K562 (cell line): ENCODE data around the gene CBL. TPM values are rescaled to one million over a fixed set of nuclear protein-coding genes. Genes with fewer than 3 reads are reported as not detected.
A peak's percentile ranks its signal among the peaks of the same experiment; 100 is the strongest.

Experiments used
- ATAC-seq: fragments of 200-7000 bp; cut with Tn5 transposase; 3 replicates; pipeline ENCODE4 v1.9.1; 2020; ENCODE audit warnings: moderate library complexity
- BruUV-seq: library from RNA; stranded (reverse); fragments of 400-500 nt; replicated peaks from 2 replicates; lab custom pipeline; 2021; lab: Mats Ljungman, UMichigan
- CTCF ChIA-PET: fragments of 300-600 bp; formaldehyde crosslinking; extraction: SDS; loops from one replicate; lab custom pipeline; 2021; ENCODE audit warnings: low intra/inter-chr PET ratio; lab: Yijun Ruan, JAX
- POLR2A ChIA-PET: fragments of 300-600, 350-650 bp; sonication (Branson Sonifier 250); formaldehyde crosslinking; extraction: SDS; loops from one replicate; lab custom pipeline; 2021; ENCODE audit warnings: antibody characterized with exemption, inconsistent platforms; lab: Yijun Ruan, JAX
- DNase-seq, 4 experiments: peaks; one replicate each; pipeline versions ENCODE4 v3.0.0 to v3.0.0-alpha.2; 2011 to 2018; ENCODE audit warnings: low spot score in 3 of 4, mixed read lengths in 3 of 4; ENCODE audit errors: extremely low read depth in 1 of 4
- FAIRE-seq: peaks from 2 replicates; lab custom pipeline; 2011; peaks lifted over from hg19 to GRCh38; lab: Jason Lieb, UNC
- H2AFZ ChIP-seq: 2 replicates; pipeline ENCODE4 v1.6.0; 2011; ENCODE audit warnings: low read depth, low read length, control low read depth, inconsistent platforms
- H3K27ac ChIP-seq: fragments of 200-600 bp; 3 replicates; pipeline ENCODE4 v1.8.0; 2011; ENCODE audit warnings: low read depth, mild to moderate bottlenecking, control low read depth, inconsistent platforms, low read length, moderate library complexity, mixed read lengths; ENCODE audit errors: extremely low read depth
- H3K27me3 ChIP-seq, 2 experiments: fragments of 300-600 bp in 1 of 2; 2 replicates in 1 of 2; 3 replicates in 1 of 2; pipeline versions ENCODE4 v1.6.0 to v1.8.0; 2011; ENCODE audit warnings: inconsistent platforms in 2 of 2, low read length in 2 of 2, mild to moderate bottlenecking in 1 of 2, mixed read lengths in 1 of 2, moderate library complexity in 1 of 2; ENCODE audit not compliant: control insufficient read depth in 2 of 2, insufficient read depth in 2 of 2
- H3K36me3 ChIP-seq: fragments of 300-600 bp; 3 replicates; pipeline ENCODE4 v1.8.0; 2011; ENCODE audit warnings: mild to moderate bottlenecking, low read length, inconsistent platforms; ENCODE audit not compliant: control insufficient read depth, insufficient read depth
- H3K4me1 ChIP-seq, 2 experiments: fragments of 200-600 bp in 1 of 2; replicated peaks in 1 of 2; 2 replicates in 1 of 2; 3 replicates in 1 of 2; pipeline versions ENCODE4 v1.5.1 to v1.8.0; 2011; ENCODE audit warnings: inconsistent platforms in 2 of 2, low read length in 2 of 2, mild to moderate bottlenecking in 1 of 2, mixed read lengths in 1 of 2, moderate library complexity in 1 of 2; ENCODE audit not compliant: control insufficient read depth in 2 of 2, insufficient read depth in 2 of 2
- H3K4me2 ChIP-seq: 2 replicates; pipeline ENCODE4 v1.6.1; 2011; ENCODE audit warnings: low read length, control low read depth, inconsistent platforms, mixed read lengths; ENCODE audit not compliant: insufficient read depth
- H3K4me3 ChIP-seq: fragments of 200-600 bp; sonication (generic), shearing (Covaris generic); 2 replicates; pipeline ENCODE4 v1.5.1; 2016; ENCODE audit warnings: control low read depth, inconsistent platforms
- H3K79me2 ChIP-seq: fragments of 200-600 bp; 3 replicates; pipeline ENCODE4 v1.8.0; 2011; ENCODE audit warnings: low read length, inconsistent platforms; ENCODE audit not compliant: control insufficient read depth, insufficient read depth
- H3K9ac ChIP-seq, 2 experiments: 2 replicates each; pipeline versions ENCODE4 v1.6.0 to v1.6.1; 2011; ENCODE audit warnings: low read depth in 2 of 2, low read length in 2 of 2, control low read depth in 1 of 2, inconsistent platforms in 1 of 2, mild to moderate bottlenecking in 1 of 2, mixed read lengths in 1 of 2; ENCODE audit not compliant: insufficient read depth in 1 of 2
- H3K9me1 ChIP-seq: one replicate; pipeline ENCODE4 v1.6.0; 2011; ENCODE audit warnings: inconsistent platforms, mild to moderate bottlenecking, low read length, moderate library complexity; ENCODE audit not compliant: control insufficient read depth, insufficient read depth
- H3K9me3 ChIP-seq: replicated peaks from 2 replicates; pipeline ENCODE4 v1.5.1; 2011; ENCODE audit warnings: low read depth, low read length, inconsistent platforms; ENCODE audit not compliant: control insufficient read depth, insufficient read depth
- H4K20me1 ChIP-seq: replicated peaks from 2 replicates; pipeline ENCODE4 v1.6.1; 2011; ENCODE audit warnings: low read length, inconsistent platforms, mixed read lengths; ENCODE audit not compliant: control insufficient read depth, insufficient read depth
- HNRNPH1 ChIP-seq: fragments of 200-400 bp; formaldehyde crosslinking; optimal IDR thresholded peaks from 2 replicates; pipeline ENCODE3; 2017; ENCODE audit warnings: low read depth, mild to moderate bottlenecking, low read length, moderate library complexity
- IFI16 ChIP-seq: fragments of 250-450 bp; sonication (Bioruptor Pico); IDR thresholded peaks from 2 replicates; pipeline ENCODE4 v2.1.2; 2022; ENCODE audit warnings: mild to moderate bottlenecking, inconsistent platforms
- TCF15 ChIP-seq: fragments of 250-450 bp; sonication (Bioruptor Pico); IDR thresholded peaks from 2 replicates; pipeline ENCODE4 v1.8.0; 2022; ENCODE audit warnings: moderate library complexity, mild to moderate bottlenecking, inconsistent platforms
- TOE1 ChIP-seq, 2 experiments: fragments of 450-650 bp in 1 of 2; sonication (generic) in 1 of 2; formaldehyde crosslinking in 1 of 2; IDR thresholded peaks; 2 replicates each; pipeline versions ENCODE4 v1.7.1 to v1.8.0; 2016 to 2022; ENCODE audit warnings: borderline replicate concordance in 2 of 2, mild to moderate bottlenecking in 2 of 2, antibody characterized with exemption in 1 of 2, inconsistent platforms in 1 of 2, low read depth in 1 of 2, missing genetic modification reagents in 1 of 2, moderate library complexity in 1 of 2
- WGBS: fragments of 100-300 bp; shearing (Covaris generic); methylation state at CpG from one replicate; pipeline ENCODE4 v1.1.6; 2016; ENCODE audit warnings: low coverage, mixed read lengths; ENCODE audit not compliant: insufficient coverage; ENCODE audit errors: missing lambda C conversion rate; 5-methylcytosine and 5-hydroxymethylcytosine counted together
- in situ Hi-C: fragments of 300-500 bp; cut with MboI; formaldehyde crosslinking; loops from 4 replicates; pipeline ENCODE4 v1.15.0; 2018; ENCODE audit warnings: inconsistent platforms, mixed read lengths
- intact Hi-C: fragments of 100-400 bp; cut with micrococcal nuclease; formaldehyde crosslinking; loops from 2 replicates; pipeline ENCODE4 v1.14.2; 2022
- polyA plus RNA-seq, 8 experiments: library from polyadenylated mRNA; depleted of rRNA in 4 of 8; stranded (reverse) in 5 of 8; unstranded in 3 of 8; fragments of >200 nt; fragmentation: Nextera tagmentation in 2 of 8; fragmentation: Illumina TruSeq in 1 of 8; extraction: Ambion mirVana in 2 of 8; extraction: Trizol in 1 of 8; gene quantifications; 2 replicates each; pipeline versions ENCODE4 v1.2.1 to v1.2.3, GENCODE V29; 2011 to 2014; ENCODE audit warnings: inconsistent platforms in 1 of 8, missing spikeins in 1 of 8
- total RNA-seq, 7 experiments: library from RNA; depleted of rRNA in 6 of 7; stranded (reverse); fragments of >200 nt in 6 of 7; fragmentation: Illumina TruSeq in 2 of 7; extraction: Trizol in 2 of 7; gene quantifications; 2 replicates each; pipeline versions ENCODE4 v1.2.1 to v1.2.3, GENCODE V29; 2011 to 2021; ENCODE audit warnings: low replicate concordance in 1 of 7
- TF ChIP-seq, protein P1 (sequence below): fragments of 450-650 bp; formaldehyde crosslinking; IDR thresholded peaks from 2 replicates; pipeline ENCODE4 v1.4.0; 2022; ENCODE audit warnings: missing genetic modification characterization
- TF ChIP-seq, protein P2 (sequence below), 3 experiments: IDR thresholded peaks in 2 of 3; conservative IDR thresholded peaks in 1 of 3; 2 replicates each; pipeline ENCODE4 v1.5.1; 2011 to 2012; ENCODE audit warnings: low read length in 3 of 3, mild to moderate bottlenecking in 3 of 3, control low read depth in 2 of 3, improper control_type of control experiment in 1 of 3, inconsistent platforms in 1 of 3, low read depth in 1 of 3, mixed read lengths in 1 of 3, moderate library complexity in 1 of 3; ENCODE audit not compliant: insufficient read depth in 2 of 3

Gene CBL
- total and polyA plus RNA-seq, 9 of the 15 experiments (the other 6 are each of a cell fraction or from before 2014, with no cell fraction given) = 3.2 to 24.9 (median 9.9) TPM

- intact Hi-C loops = loop anchor here (5.0 kb wide), 1 partner anchor 54 kb away; the partner anchor contains the start of gene DPAGT1
- H3K27ac ChIP-seq = no peak overlapping the region
- no peaks in the 10 kb centered on the region for H3K9me1 ChIP-seq
- FAIRE-seq (no peak), ATAC-seq (no peak), DNase-seq (no peak)
- H3K4me1 ChIP-seq = peaks cover 15 to 20% of the 10 kb centered on the region in 2 experiments; a peak in 4 of 5 replicates
- H3K79me2 ChIP-seq = no peaks in the 10 kb centered on the region
- no peak for TF ChIP-seq TOE1 (IDR thresholded peaks at IDR 0.05; ENCODE audit: borderline replicate concordance)
- TF ChIP-seq TOE1 (CRISPR knock-in tag; IDR thresholded peaks at IDR 0.05; ENCODE audit: borderline replicate concordance, low read depth) = no peak
- TF ChIP-seq, protein P1, sequence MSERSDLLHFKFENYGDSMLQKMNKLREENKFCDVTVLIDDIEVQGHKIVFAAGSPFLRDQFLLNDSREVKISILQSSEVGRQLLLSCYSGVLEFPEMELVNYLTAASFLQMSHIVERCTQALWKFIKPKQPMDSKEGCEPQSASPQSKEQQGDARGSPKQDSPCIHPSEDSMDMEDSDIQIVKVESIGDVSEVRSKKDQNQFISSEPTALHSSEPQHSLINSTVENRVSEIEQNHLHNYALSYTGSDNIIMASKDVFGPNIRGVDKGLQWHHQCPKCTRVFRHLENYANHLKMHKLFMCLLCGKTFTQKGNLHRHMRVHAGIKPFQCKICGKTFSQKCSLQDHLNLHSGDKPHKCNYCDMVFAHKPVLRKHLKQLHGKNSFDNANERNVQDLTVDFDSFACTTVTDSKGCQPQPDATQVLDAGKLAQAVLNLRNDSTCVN = no peak
- TF ChIP-seq, protein P2, sequence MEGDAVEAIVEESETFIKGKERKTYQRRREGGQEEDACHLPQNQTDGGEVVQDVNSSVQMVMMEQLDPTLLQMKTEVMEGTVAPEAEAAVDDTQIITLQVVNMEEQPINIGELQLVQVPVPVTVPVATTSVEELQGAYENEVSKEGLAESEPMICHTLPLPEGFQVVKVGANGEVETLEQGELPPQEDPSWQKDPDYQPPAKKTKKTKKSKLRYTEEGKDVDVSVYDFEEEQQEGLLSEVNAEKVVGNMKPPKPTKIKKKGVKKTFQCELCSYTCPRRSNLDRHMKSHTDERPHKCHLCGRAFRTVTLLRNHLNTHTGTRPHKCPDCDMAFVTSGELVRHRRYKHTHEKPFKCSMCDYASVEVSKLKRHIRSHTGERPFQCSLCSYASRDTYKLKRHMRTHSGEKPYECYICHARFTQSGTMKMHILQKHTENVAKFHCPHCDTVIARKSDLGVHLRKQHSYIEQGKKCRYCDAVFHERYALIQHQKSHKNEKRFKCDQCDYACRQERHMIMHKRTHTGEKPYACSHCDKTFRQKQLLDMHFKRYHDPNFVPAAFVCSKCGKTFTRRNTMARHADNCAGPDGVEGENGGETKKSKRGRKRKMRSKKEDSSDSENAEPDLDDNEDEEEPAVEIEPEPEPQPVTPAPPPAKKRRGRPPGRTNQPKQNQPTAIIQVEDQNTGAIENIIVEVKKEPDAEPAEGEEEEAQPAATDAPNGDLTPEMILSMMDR (IDR thresholded peaks at IDR 0.05 in 2 of 3, conservative IDR thresholded peaks at IDR 0.05 in 1 of 3; ENCODE audit: insufficient read depth in 2 of 3, low read depth in 1 of 3, low read length in 3 of 3) = 0 out of 6 replicates have a peak, but pooled peaks of 1 of the 3 experiments have one; percentile 8
- no peak for TF ChIP-seq IFI16 (CRISPR knock-in tag)
- TF ChIP-seq HNRNPH1 = no peak
- TF ChIP-seq TCF15 (CRISPR knock-in tag) = no peak
- WGBS = 15% methylated on average over 10 of the region's 10 CpGs
- no peak overlapping the region for H2AFZ ChIP-seq
- peaks cover 3 to 36% of the 10 kb centered on the region in 2 experiments; a peak in 3 of 5 replicates for H3K27me3 ChIP-seq
- no TSS peak for BruUV-seq
- in situ Hi-C loops = no loop called here
- CTCF ChIA-PET = no interaction called here
- no peak overlapping the region for H3K4me2 ChIP-seq
- H3K9ac ChIP-seq = 0 out of 4 replicates have a peak overlapping the region, but pooled peaks of 1 of the 2 experiments have one; percentile 24
- H4K20me1 ChIP-seq = no peaks in the 10 kb centered on the region
- H3K9me3 ChIP-seq = no peaks in the 10 kb centered on the region
- POLR2A ChIA-PET = no interaction called here
- H3K4me3 ChIP-seq = no peak overlapping the region
- no peaks in the 10 kb centered on the region for H3K36me3 ChIP-seq
These were observed 49.6 kb upstream of the CBL start for GRCh38 chr11:119156496-119156895.
